PC-3 (cell line): Measurements from ENCODE around the gene HINFP. TPM values are rescaled to one million over a fixed set of nuclear protein-coding genes. Genes with fewer than 3 reads are reported as not detected.

ENCODE experiments used
- ATAC-seq: fragments of 200-7000 bp; cut with Tn5 transposase; 2 replicates; pipeline ENCODE4 v1.9.1; 2020; ENCODE audit warnings: mild to moderate bottlenecking, moderate library complexity
- BruUV-seq: library from RNA; stranded (reverse); fragments of 400-500 nt; replicated peaks from 2 replicates; lab custom pipeline; 2021; lab: Mats Ljungman, UMichigan
- CTCF ChIA-PET: fragments of 300-600 bp; sonication (Branson Sonifier 250); formaldehyde crosslinking; loops from one replicate; lab custom pipeline; 2022; ENCODE audit warnings: antibody characterized with exemption; lab: Charles Lee
- POLR2A ChIA-PET: fragments of 300-600 bp; sonication (Branson Sonifier 250); formaldehyde crosslinking; loops from one replicate; lab custom pipeline; 2022; ENCODE audit warnings: antibody characterized with exemption; ENCODE audit not compliant: unreplicated experiment; lab: Charles Lee
- DNase-seq: peaks from one replicate; pipeline ENCODE4 v3.0.0-alpha.2; 2015
- H2AFZ ChIP-seq: fragments of 300-600 bp; sonication (generic); 2 replicates; pipeline ENCODE4 v1.6.0; 2016; ENCODE audit warnings: antibody characterized with exemption, low read length
- H3F3A ChIP-seq: fragments of 300-600 bp; sonication (generic); one replicate; pipeline ENCODE4 v1.6.0; 2017; ENCODE audit warnings: antibody characterized with exemption, low read length, control low read depth, mild to moderate bottlenecking; ENCODE audit not compliant: unreplicated experiment
- H3K27ac ChIP-seq: fragments of 300-600 bp; sonication (generic); 2 replicates; pipeline ENCODE4 v1.5.1; 2016; ENCODE audit warnings: mild to moderate bottlenecking, low read length
- H3K27me3 ChIP-seq: fragments of 300-600 bp; sonication (generic); 2 replicates; pipeline ENCODE4 v1.6.1; 2016; ENCODE audit warnings: low read length, mixed read lengths
- H3K36me3 ChIP-seq: fragments of 300-600 bp; sonication (generic); 2 replicates; pipeline ENCODE4 v1.6.1; 2016; ENCODE audit warnings: low read depth, mixed run types, low read length, mixed read lengths
- H3K4me1 ChIP-seq: fragments of 300-600 bp; sonication (generic); 2 replicates; pipeline ENCODE4 v1.5.1; 2016; ENCODE audit warnings: low read length; ENCODE audit not compliant: insufficient read depth
- H3K4me2 ChIP-seq: fragments of 300-600 bp; sonication (generic); 2 replicates; pipeline ENCODE4 v1.6.0; 2016; ENCODE audit warnings: low read length
- H3K4me3 ChIP-seq: fragments of 300-600 bp; sonication (generic); 2 replicates; pipeline ENCODE4 v1.5.1; 2016; ENCODE audit warnings: mild to moderate bottlenecking, low read length, mixed read lengths
- H3K79me2 ChIP-seq: fragments of 300-600 bp; sonication (generic); 2 replicates; pipeline ENCODE4 v1.6.1; 2017; ENCODE audit warnings: low read length, mixed read lengths
- H3K9ac ChIP-seq: fragments of 300-600 bp; sonication (generic); 2 replicates; pipeline ENCODE4 v1.6.0; 2016; ENCODE audit warnings: mild to moderate bottlenecking, low read length
- H3K9me2 ChIP-seq: fragments of 300-600 bp; sonication (generic); replicated peaks from 2 replicates; pipeline ENCODE4 v1.6.1; 2016; ENCODE audit warnings: mixed run types, low read length, mixed read lengths
- H3K9me3 ChIP-seq: fragments of 300-600 bp; sonication (generic); 2 replicates; pipeline ENCODE4 v1.6.1; 2016; ENCODE audit warnings: low read length, mixed read lengths
- H4K20me1 ChIP-seq: fragments of 300-600 bp; sonication (generic); 2 replicates; pipeline ENCODE4 v1.6.1; 2016; ENCODE audit warnings: low read length, mixed read lengths
- CTCF ChIP-seq: fragments of 300-600 bp; sonication (generic); conservative IDR thresholded peaks from 2 replicates; pipeline ENCODE4 v1.5.1; 2017; ENCODE audit warnings: antibody characterized with exemption, low read depth, mild to moderate bottlenecking, low read length
- EZH2 ChIP-seq: fragments of 300-600 bp; sonication (generic); IDR thresholded peaks from one replicate; pipeline ENCODE4 v1.6.1; 2017; ENCODE audit warnings: antibody characterized with exemption, mild to moderate bottlenecking, low read length; ENCODE audit not compliant: unreplicated experiment
- EZH2phosphoT487 ChIP-seq: fragments of 300-600 bp; sonication (generic); IDR thresholded peaks from 2 replicates; pipeline ENCODE4 v1.6.1; 2018; ENCODE audit warnings: mild to moderate bottlenecking, antibody characterized with exemption, low read length, borderline replicate concordance
- intact Hi-C: fragments of 100-400 bp; cut with micrococcal nuclease; formaldehyde crosslinking; loops from 2 replicates; pipeline ENCODE4 v1.9.0; 2023
- total RNA-seq: library from RNA; depleted of rRNA; stranded (reverse); fragments of >200 nt; gene quantifications from 2 replicates; pipeline ENCODE4 v1.2.3, GENCODE V29; 2014

The HINFP gene
- total RNA-seq, 1 experiment from 2014 or later = 24.7 TPM

GRCh38 chr11:119152043-119152442, 30.7 kb downstream of the HINFP start:
- H3K9me2 ChIP-seq = no peaks in the 10 kb centered on the region
- H3F3A ChIP-seq = no peaks in the 10 kb centered on the region
- H3K36me3 ChIP-seq = no peaks in the 10 kb centered on the region
- no peaks in the 10 kb centered on the region for H3K27me3 ChIP-seq
- H3K4me3 ChIP-seq = no peak overlapping the region
- ATAC-seq (no peak), DNase-seq (no peak)
- ChIA-PET POLR2A (no interaction called here), CTCF (no interaction called here)
- no peak overlapping the region for H3K27ac ChIP-seq
- no peaks in the 10 kb centered on the region for H4K20me1 ChIP-seq
- 0 out of 2 replicates have a peak, but pooled peaks cover 3% of the 10 kb centered on the region for H3K4me1 ChIP-seq
- BruUV-seq = no TSS peak
- no peaks in the 10 kb centered on the region for H3K79me2 ChIP-seq
- intact Hi-C loops = no loop called here
- no peak overlapping the region for H3K9ac ChIP-seq
- TF ChIP-seq EZH2phosphoT487 (no peak), CTCF (no peak), EZH2 (no peak)
- H3K9me3 ChIP-seq = no peaks in the 10 kb centered on the region
- H3K4me2 ChIP-seq = no peak overlapping the region
- H2AFZ ChIP-seq = no peak overlapping the region

- intact Hi-C loops = no loop called here
- 0 out of 2 replicates have a peak, but pooled peaks cover 3% of the 10 kb centered on the region for H3K4me1 ChIP-seq
- no peaks in the 10 kb centered on the region for H3K9me2 ChIP-seq
- no TSS peak for BruUV-seq
- H3F3A ChIP-seq = no peaks in the 10 kb centered on the region
- no peak for TF ChIP-seq EZH2phosphoT487
- ChIA-PET CTCF (no interaction called here), POLR2A (no interaction called here)
- ATAC-seq (no peak), DNase-seq (no peak)
- H3K27me3 ChIP-seq = no peaks in the 10 kb centered on the region
- H4K20me1 ChIP-seq = no peaks in the 10 kb centered on the region
- H2AFZ ChIP-seq = no peak overlapping the region
- H3K9me3 ChIP-seq = no peaks in the 10 kb centered on the region
- no peak overlapping the region for H3K4me3 ChIP-seq
- no peak overlapping the region for H3K9ac ChIP-seq
- no peaks in the 10 kb centered on the region for H3K36me3 ChIP-seq
- no peak overlapping the region for H3K4me2 ChIP-seq
- no peak overlapping the region for H3K27ac ChIP-seq
- no peaks in the 10 kb centered on the region for H3K79me2 ChIP-seq
Measured at GRCh38 chr11:119152604-119153003, 31.2 kb downstream of the HINFP start.

GRCh38 chr11:119153049-119153818, 31.9 kb downstream of the HINFP start:
- ChIA-PET CTCF (no interaction called here), POLR2A (no interaction called here)
- Histone ChIP-seq H3K4me1 (0 out of 2 replicates have a peak, but pooled peaks cover 3% of the 10 kb centered on the region), H3K4me2 (no peak overlapping the region), H3K9me2 (no peaks in the 10 kb centered on the region), H3K27me3 (no peaks in the 10 kb centered on the region), H2AFZ (no peak overlapping the region), H3K79me2 (no peaks in the 10 kb centered on the region), H3K9me3 (no peaks in the 10 kb centered on the region), H3K4me3 (no peak overlapping the region), H3K27ac (no peak overlapping the region), H3K36me3 (no peaks in the 10 kb centered on the region), H3F3A (no peaks in the 10 kb centered on the region), H4K20me1 (no peaks in the 10 kb centered on the region), H3K9ac (no peak overlapping the region)
- no peak for ATAC-seq
- DNase-seq = no peak
- no TSS peak for BruUV-seq
- TF ChIP-seq CTCF (peak; percentile 38; the same call in 1 of the 2 replicates), EZH2 (no peak), EZH2phosphoT487 (no peak)
- intact Hi-C loops = no loop called here
